Chondrocyte (in vitro differentiated cells): ENCODE measurements around the gene TCERG1L. TPM values are rescaled to one million over a fixed set of nuclear protein-coding genes. Genes with fewer than 3 reads are reported as not detected.

Source experiments
- DNase-seq: peaks from one replicate; pipeline ENCODE4 v3.0.0; 2021; ENCODE audit warnings: mixed read lengths, low spot score
- H3K27ac Mint-ChIP-seq: one replicate; pipeline ENCODE4 v1.8.0; 2021; ENCODE audit warnings: mild to moderate bottlenecking, moderate library complexity, mixed read lengths; ENCODE audit not compliant: unreplicated experiment
- H3K27me3 Mint-ChIP-seq: 2 replicates; pipeline ENCODE4 v1.8.0; 2021; ENCODE audit warnings: low read depth, mixed read lengths
- H3K36me3 Mint-ChIP-seq: 2 replicates; pipeline ENCODE4 v1.8.0; 2021; ENCODE audit warnings: low read depth, mixed read lengths
- H3K4me1 Mint-ChIP-seq: 2 replicates; pipeline ENCODE4 v1.8.0; 2021; ENCODE audit warnings: low read depth, mild to moderate bottlenecking, mixed read lengths
- H3K4me3 Mint-ChIP-seq: one replicate; pipeline ENCODE4 v1.8.0; 2021; ENCODE audit warnings: mild to moderate bottlenecking, moderate library complexity, mixed read lengths; ENCODE audit not compliant: unreplicated experiment
- H3K9me3 Mint-ChIP-seq: 2 replicates; pipeline ENCODE4 v1.8.0; 2021; ENCODE audit warnings: low read depth, mixed read lengths
- total RNA-seq: library from RNA; stranded (reverse); gene quantifications from 3 replicates; pipeline ENCODE4 v1.2.1, GENCODE V29; 2021
- TF ChIP-seq, protein P1 (sequence below): fragments of 200-600 bp; sonication (generic); IDR thresholded peaks from 2 replicates; pipeline ENCODE4 v1.5.0; 2021; ENCODE audit warnings: antibody characterized with exemption, mild to moderate bottlenecking, moderate library complexity

TCERG1L gene
- total RNA-seq, 1 donor from 2014 or later, result not detected

GRCh38 chr10:131049016-131049415, 262.5 kb downstream of the TCERG1L start:
- Mint-ChIP-seq H3K4me1 (no peaks in the 10 kb centered on the region), H3K9me3 (peaks cover 42% of the 10 kb centered on the region), H3K4me3 (no peak overlapping the region), H3K27me3 (no peaks in the 10 kb centered on the region), H3K27ac (no peak overlapping the region), H3K36me3 (no peaks in the 10 kb centered on the region)
- DNase-seq, result peak; percentile 40
- TF ChIP-seq, protein P1, sequence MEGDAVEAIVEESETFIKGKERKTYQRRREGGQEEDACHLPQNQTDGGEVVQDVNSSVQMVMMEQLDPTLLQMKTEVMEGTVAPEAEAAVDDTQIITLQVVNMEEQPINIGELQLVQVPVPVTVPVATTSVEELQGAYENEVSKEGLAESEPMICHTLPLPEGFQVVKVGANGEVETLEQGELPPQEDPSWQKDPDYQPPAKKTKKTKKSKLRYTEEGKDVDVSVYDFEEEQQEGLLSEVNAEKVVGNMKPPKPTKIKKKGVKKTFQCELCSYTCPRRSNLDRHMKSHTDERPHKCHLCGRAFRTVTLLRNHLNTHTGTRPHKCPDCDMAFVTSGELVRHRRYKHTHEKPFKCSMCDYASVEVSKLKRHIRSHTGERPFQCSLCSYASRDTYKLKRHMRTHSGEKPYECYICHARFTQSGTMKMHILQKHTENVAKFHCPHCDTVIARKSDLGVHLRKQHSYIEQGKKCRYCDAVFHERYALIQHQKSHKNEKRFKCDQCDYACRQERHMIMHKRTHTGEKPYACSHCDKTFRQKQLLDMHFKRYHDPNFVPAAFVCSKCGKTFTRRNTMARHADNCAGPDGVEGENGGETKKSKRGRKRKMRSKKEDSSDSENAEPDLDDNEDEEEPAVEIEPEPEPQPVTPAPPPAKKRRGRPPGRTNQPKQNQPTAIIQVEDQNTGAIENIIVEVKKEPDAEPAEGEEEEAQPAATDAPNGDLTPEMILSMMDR, result no peak

- H3K4me1 Mint-ChIP-seq, result no peaks in the 10 kb centered on the region
- H3K27ac Mint-ChIP-seq, result no peak overlapping the region
- H3K27me3 Mint-ChIP-seq, result no peaks in the 10 kb centered on the region
- TF ChIP-seq, protein P1, result no peak
- H3K4me3 Mint-ChIP-seq, result no peak overlapping the region
- DNase-seq, result peak; percentile 60
- H3K9me3 Mint-ChIP-seq, result peaks cover 40% of the 10 kb centered on the region
- H3K36me3 Mint-ChIP-seq, result no peaks in the 10 kb centered on the region
Observed at GRCh38 chr10:131048606-131049005, 262.9 kb downstream of the TCERG1L start.

DNA sequence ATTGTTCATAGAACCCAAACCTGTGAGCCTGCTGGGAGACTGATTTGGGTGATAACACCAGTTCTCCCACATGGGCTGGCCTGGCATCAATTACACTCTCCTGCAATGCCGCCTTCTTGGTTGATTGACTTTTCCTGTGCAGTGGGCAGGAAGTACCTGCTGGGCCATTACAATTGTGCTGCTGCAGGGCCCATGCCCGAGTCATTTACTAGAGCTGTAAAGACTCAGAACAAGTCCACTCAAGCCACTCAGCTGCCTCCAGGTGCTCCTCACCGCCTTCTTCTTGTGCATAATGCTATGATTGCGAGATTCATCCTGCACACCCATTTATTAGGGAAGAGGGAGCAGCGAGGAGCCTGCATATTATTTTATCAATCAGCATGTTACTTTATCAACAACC, 264.0 kb downstream of the TCERG1L start:
- TF ChIP-seq, protein P1, result no peak
- peaks cover 33% of the 10 kb centered on the region for H3K9me3 Mint-ChIP-seq
- no peaks in the 10 kb centered on the region for H3K36me3 Mint-ChIP-seq
- H3K27ac Mint-ChIP-seq, result no peak overlapping the region
- H3K4me1 Mint-ChIP-seq, result no peaks in the 10 kb centered on the region
- no peak overlapping the region for H3K4me3 Mint-ChIP-seq
- no peak for DNase-seq
- no peaks in the 10 kb centered on the region for H3K27me3 Mint-ChIP-seq

DNA sequence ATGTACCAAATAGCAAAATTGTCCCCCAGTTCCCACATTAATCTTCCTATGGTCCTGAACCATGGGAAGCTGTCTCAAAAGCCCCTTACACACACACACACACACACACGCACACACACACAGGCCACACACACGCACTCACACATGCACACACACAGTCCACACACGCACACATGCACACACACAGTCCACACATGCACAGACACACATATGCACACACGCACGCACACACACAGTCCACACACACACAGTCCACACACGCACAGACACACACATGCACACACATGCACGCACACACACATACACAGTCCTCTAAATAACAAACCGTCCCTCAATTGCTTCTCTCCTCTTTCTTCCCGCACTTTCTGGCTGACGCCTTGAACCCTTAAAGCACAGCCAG, 265.3 kb downstream of the TCERG1L start:
- Mint-ChIP-seq H3K36me3 (no peaks in the 10 kb centered on the region), H3K9me3 (peaks cover 26% of the 10 kb centered on the region), H3K27me3 (no peaks in the 10 kb centered on the region), H3K27ac (no peak overlapping the region), H3K4me1 (no peaks in the 10 kb centered on the region), H3K4me3 (no peak overlapping the region)
- no peak for DNase-seq
- TF ChIP-seq, protein P1, result no peak

GRCh38 chr10:131044379-131045111, 267.0 kb downstream of the TCERG1L start:
- H3K9me3 Mint-ChIP-seq, result peaks cover 28% of the 10 kb centered on the region
- H3K4me1 Mint-ChIP-seq, result no peaks in the 10 kb centered on the region
- H3K4me3 Mint-ChIP-seq, result no peak overlapping the region
- TF ChIP-seq, protein P1, result no peak
- H3K27me3 Mint-ChIP-seq, result no peaks in the 10 kb centered on the region
- no peaks in the 10 kb centered on the region for H3K36me3 Mint-ChIP-seq
- no peak for DNase-seq
- no peak overlapping the region for H3K27ac Mint-ChIP-seq
